Ovary (tissue), 3 donors: Measurements from ENCODE around the gene RDH8.

Experiments used
- EP300 ChIP-seq: sonication (generic); formaldehyde crosslinking; IDR thresholded peaks from one replicate; pipeline ENCODE4 v1.6.1; 2017; ENCODE audit warnings: antibody characterized with exemption
- POLR2A ChIP-seq: fragments of 450-650 bp; IDR thresholded peaks from one replicate; pipeline ENCODE4 v1.6.1; 2017; ENCODE audit warnings: antibody characterized with exemption, mild to moderate bottlenecking, moderate library complexity
- TF ChIP-seq, protein P1 (sequence below), 3 donors: fragments of 450-650 bp in 2 of 3; fragments of 200-600 bp in 1 of 3; IDR thresholded peaks; one replicate each; pipeline versions ENCODE4 v1.5.1 to v1.8.0; 2016 to 2022; ENCODE audit warnings: antibody characterized with exemption in 3 of 3, mild to moderate bottlenecking in 1 of 3
- donor health status: DM: no; HTN: no; CAD: no.

DNA sequence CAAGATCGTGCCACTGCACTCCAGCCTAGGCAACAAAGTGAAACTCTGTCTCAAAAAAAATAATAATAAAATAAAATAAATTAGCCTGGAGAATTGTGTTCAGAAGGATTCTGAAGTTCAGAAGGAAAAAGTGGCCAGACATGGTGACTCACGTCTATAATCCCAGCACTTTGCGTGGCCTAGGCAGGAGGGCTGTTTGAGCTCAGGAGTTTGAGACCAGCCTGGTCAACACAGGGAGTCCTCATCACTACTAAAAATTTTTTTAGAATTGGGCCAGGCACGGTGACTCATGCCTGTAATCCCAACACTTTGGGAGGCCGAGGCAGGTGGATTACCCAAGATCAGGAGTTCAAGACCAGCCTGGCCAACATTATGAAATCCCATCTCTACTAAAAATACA, 6.0 kb downstream of the RDH8 start:
- TF ChIP-seq POLR2A (no peak), EP300 (no peak)
- TF ChIP-seq, protein P1, sequence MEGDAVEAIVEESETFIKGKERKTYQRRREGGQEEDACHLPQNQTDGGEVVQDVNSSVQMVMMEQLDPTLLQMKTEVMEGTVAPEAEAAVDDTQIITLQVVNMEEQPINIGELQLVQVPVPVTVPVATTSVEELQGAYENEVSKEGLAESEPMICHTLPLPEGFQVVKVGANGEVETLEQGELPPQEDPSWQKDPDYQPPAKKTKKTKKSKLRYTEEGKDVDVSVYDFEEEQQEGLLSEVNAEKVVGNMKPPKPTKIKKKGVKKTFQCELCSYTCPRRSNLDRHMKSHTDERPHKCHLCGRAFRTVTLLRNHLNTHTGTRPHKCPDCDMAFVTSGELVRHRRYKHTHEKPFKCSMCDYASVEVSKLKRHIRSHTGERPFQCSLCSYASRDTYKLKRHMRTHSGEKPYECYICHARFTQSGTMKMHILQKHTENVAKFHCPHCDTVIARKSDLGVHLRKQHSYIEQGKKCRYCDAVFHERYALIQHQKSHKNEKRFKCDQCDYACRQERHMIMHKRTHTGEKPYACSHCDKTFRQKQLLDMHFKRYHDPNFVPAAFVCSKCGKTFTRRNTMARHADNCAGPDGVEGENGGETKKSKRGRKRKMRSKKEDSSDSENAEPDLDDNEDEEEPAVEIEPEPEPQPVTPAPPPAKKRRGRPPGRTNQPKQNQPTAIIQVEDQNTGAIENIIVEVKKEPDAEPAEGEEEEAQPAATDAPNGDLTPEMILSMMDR (IDR thresholded peaks at IDR 0.05) = no peak
